ENCODE data around the gene BBOF1.
"Not testable (repeated sequence)": the region's sequence is repeated elsewhere in the genome, so short reads cannot be mapped to it uniquely, and the experiment has no call there.

Gene BBOF1

DNA sequence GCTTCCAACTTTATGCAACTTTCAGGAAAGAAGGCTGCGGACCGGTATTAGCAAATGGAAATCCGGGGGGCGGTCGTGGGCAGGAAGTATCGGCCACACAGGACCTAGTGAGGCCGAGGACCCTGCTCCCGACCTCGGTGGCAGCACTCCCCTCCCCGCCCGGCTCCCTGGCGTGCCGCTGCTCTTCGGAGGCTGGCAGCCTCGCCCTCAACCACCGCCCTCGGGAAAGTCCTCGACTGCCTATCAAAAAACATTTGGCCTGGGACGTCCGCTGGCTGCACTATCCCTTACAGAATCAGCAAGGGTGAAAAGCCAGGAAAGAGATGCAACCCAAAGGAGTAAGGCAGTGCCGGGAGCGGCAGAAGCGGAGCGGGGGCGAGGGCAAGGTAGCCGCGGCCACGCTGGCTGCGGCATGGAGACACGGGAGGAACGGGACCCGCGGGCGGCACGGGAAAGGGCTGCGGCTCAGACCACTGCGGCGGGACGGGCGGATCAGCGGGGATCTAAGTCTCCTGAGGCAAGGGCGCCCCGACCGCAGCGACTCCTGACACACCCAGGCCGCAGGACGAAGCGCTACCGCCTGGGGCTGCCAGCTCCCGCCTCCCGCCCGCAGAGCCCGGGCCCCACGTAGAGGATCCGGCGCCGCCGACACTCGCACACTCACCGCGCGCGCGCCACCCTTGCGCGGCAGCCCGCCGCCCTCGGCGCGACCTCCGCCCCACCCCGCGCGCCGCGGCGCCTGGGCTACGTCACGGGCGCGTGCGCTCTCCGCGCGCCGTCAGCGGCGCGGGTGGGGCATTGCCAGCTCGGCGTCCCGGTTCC lies at the start of gene BBOF1, which contains the start of gene ENTPD5:
BBOF1 (plus strand) TSS at position 764 of the 822 bp plus-strand sequence. CDS start 130 bp downstream, outside the sequence.
ENTPD5 (minus strand) TSS at position 703 of the 822 bp plus-strand sequence. CDS start 31,186 bp downstream, outside the sequence.
- peak; percentile 55 for DNase-seq (ENCODE audit: low read depth, low spot score)

DNA sequence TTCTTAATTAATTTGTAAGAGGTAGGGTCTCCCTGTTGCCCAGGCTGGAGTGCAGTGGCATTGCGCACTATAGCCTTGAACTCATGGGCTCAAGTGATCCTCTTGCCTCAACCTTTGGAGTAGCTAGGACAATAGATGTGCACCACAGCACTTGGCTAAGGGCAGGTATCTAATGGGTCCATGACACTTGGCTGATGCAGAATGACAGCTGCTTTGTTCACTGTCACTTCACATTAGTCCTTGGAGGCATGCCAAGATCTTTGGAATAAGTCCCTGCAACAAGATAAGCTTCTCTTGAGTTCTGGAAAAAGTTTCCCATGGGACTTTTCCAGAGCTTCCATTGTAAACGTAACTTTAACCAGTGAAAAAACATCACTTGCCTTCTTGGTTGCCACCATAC lies 45.7 kb upstream of the BBOF1 start:
- DNase-seq (ENCODE audit: low read depth, low spot score) = no peak

GRCh38 chr14:73976125-73976524 lies 43.0 kb upstream of the BBOF1 start:
- DNase-seq (ENCODE audit: low read depth, low spot score) = no peak

GRCh38 chr14:73977896-73978295 lies 41.3 kb upstream of the BBOF1 start:
- DNase-seq (ENCODE audit: low read depth, low spot score) = peak; percentile 26

DNA sequence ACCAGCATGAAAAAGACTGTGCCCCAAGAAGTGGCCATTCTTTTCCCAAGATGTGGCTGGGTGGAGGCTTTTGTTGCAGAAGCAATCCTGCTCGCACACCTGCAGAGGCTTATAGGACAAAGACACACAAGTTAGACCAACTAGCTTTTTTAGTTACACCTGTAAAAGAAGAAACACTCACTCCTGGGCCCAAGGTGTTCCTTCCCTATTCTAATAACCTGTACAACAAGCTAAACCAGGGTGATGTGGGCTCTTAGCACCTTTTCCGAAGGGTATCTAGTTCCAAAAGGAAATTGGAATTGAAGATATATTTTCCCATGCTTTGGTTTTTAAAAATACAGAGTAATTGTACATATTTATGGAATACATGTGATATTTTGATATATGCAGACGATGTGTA lies 31.1 kb upstream of the BBOF1 start:
- DNase-seq (ENCODE audit: low read depth, low spot score) = no peak

GRCh38 chr14:73988656-73989055 lies 30.5 kb upstream of the BBOF1 start:
- not testable (repeated sequence) for DNase-seq (ENCODE audit: low read depth, low spot score)

- DNase-seq (ENCODE audit: low read depth, low spot score) = no peak
These were observed 28.1 kb upstream of the BBOF1 start for GRCh38 chr14:73991092-73991491.

DNA sequence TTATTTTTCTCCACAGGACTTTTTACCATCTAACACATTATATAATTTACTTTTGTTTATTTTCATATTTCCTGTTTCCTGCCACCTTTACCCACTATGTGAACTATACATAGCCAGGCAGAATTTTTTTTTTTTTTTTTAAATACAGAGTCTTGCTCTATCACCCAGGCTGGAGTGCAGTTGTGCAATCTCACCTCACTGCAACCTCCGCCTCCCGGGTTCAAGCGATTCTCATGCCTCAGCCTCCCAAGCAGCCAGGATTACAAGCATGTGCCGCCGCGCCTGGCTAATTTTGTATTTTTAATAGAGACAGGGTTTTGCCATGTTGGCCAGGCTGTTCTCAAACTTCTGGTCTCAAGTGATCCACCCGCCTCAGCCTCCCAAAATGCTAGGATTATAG lies 24.2 kb upstream of the BBOF1 start:
- not testable (repeated sequence) for DNase-seq (ENCODE audit: low read depth, low spot score)

- DNase-seq (ENCODE audit: low read depth, low spot score) = no peak
These were observed 23.2 kb upstream of the BBOF1 start for GRCh38 chr14:73995977-73996378.

GRCh38 chr14:73996731-73997107 lies 22.4 kb upstream of the BBOF1 start:
- no peak for DNase-seq (ENCODE audit: low read depth, low spot score)

DNA sequence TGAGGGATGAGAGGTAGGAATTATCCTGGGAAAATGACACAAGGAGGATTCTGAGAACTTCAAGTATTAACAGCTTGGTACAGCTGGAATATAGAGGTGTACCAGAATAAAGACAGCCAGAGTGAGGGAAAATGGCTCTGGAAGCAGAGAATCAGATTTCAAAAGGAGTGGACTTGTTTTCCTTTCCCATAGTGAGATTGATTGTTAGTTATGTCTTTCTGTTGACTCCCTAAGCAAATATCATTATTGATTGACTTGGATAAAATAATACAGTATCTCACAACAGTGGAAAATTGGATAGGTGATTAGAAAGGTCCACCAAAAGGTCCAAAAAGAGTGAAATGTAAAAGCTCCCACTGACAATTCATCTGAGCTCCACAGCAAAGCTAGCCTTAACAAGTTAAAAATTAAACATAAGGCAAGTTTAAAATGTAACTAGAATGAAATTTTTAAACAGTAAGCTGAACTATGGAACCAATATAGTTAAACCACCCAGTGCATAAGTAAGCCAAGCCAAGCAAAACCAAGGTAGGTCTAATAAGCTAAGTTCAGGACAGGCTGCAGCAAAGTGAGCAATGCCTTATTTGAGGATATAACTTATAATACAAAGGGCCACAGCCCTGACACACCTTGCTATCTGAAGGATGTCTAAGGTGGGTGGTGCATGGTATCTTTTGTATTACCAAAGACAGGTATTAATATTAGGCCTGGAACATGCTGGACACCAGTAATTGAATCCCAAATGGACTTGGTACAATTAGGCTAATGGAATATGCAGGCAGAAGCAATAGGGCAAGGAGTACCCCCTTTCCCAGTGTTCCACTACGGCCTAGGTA lies 21.8 kb upstream of the BBOF1 start:
- DNase-seq (ENCODE audit: low read depth, low spot score) = no peak

DNA sequence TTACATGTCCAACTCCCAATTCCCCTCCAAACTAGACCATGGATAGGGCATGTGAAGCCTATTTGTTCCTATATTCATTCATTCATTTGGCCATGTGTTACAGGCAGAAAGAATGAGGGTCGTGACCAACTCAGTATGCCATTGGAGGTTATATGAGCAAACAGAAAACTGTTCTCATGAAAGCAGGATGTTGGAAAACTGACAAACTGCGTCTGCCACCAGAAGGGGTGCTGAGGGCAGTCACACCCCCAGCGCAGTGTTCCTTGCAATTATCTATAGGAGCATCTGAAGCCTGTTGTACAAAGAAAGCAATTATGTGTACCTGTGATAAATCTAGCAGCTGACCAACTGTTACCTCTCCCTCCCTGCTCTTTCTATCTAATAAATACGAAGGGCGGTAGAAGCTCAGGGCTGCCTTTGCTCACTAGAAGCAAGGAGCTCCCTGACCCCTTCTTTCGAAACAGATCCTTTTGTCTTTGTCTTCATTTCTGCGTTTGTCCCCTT lies 21.2 kb upstream of the BBOF1 start:
- DNase-seq (ENCODE audit: low read depth, low spot score) = no peak

- DNase-seq (ENCODE audit: low read depth, low spot score) = no peak
These were observed 20.4 kb upstream of the BBOF1 start for GRCh38 chr14:73998726-73999125.

- DNase-seq (ENCODE audit: low read depth, low spot score) = not testable (repeated sequence)
These were observed 13.5 kb upstream of the BBOF1 start for GRCh38 chr14:74005664-74006063.

DNA sequence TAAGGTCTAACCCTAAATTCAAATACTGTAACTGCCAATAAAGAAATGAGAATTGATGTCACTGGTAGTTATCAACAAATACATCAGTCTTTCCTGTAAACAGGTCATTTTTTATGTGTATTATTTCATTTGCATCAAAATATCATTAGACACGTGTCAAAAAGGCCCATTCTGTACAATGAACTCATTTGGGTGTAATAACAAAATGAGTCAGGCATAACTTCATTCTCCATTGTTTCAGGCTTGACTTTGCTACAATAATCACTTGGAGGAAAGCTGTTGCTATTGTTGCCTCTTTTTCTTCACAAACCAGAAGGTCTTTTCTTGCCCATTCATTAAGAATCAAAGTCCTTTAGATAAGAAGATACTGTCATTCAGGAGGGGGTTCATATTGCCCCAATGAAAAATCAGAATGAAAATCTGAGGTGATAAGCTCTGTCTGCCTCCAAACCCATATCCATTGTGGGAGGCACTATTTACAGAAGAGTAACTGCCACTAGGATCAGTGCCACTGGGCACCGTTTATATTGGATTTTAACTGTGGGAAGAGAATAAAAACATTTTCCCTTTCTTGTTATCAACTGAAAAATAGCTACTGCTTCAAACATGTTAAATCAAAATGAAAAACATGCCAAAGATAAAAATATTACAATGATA lies 10.2 kb upstream of the BBOF1 start:
- no peak for DNase-seq (ENCODE audit: low read depth, low spot score)

- no peak for DNase-seq (ENCODE audit: low read depth, low spot score)
These were observed 4.8 kb upstream of the BBOF1 start for GRCh38 chr14:74014299-74014698.

DNA sequence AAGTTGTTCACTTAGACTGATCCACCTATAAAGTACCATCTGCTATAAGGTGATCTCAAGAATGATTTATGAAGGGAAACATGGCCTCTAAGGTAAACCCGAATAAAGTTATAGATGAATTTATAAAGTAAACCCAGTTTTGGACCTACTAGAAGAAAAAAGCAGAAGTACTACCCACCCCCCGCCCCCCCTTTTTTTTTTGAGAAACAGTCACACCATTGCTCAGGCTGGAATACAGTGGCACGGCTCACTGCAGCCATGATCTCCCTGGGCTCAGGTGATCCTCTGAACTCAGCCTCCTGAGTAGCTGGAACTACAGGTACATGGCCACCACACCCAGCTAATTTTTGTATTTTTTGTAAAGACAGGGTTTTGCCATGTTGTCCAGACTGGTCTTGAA lies 4.0 kb upstream of the BBOF1 start:
- DNase-seq (ENCODE audit: low read depth, low spot score) = no peak

DNA sequence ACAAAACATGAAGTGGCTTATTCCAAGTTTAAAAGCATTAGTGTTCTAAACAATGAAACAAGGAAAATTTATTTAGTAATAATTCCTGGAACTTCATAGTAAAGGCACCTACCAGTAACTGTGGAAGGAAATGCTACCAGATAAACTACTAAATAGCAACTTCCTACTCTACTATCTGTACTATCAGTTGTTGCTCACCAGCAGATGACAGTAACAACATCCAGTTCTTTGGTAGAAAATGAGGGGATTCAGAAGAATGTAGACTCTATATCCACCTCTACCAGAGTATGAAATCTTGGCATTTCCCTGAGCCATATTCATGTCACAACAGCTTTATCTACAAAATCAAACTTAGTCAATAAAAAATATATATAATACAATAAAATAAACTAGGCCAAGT lies 3.2 kb upstream of the BBOF1 start:
- DNase-seq (ENCODE audit: low read depth, low spot score) = no peak

DNA sequence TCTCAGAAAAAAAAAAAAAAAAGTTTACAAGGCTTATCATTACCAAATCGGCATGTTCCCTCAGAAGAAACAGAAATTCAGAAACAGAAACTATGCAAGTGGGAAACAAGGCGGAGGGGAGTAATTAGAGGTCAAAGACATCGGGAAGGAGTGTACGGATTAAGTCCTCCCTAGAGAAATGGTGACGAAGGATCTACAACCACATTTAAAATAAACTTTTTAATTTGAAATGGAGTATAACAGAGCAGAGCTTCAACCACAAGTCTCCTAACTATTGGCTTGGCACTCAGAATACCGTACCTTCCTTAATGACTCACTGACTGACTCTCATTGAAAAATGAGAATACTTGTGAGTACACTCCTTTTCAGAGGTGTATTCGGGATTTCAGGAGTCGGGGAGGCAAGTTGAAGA lies 969 bp upstream of the BBOF1 start:
- peak; percentile 24 for DNase-seq (ENCODE audit: low read depth, low spot score)

GRCh38 chr14:74019408-74020137 lies 424 bp downstream of the BBOF1 start:
- no peak for DNase-seq (ENCODE audit: low read depth, low spot score)

DNA sequence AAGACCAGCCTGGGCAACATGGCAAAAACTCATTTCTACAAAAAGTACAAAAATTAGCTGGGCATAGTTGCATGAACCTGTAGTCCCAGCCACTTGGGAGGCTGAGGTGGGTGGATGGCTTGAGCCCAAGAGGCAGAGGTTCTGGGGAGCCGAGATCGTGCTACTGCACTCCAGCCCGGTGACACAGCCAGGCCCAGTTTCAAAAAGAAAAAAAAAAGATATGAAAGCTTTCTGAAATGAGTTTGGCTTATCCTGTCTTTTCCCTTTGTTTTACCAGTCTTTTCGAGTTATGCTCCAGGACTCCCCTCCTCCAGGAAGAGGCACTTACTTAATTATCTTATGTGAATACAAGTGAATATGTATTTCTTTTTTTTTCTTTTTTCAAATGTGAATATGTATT lies 3.2 kb downstream of the BBOF1 start:
- DNase-seq (ENCODE audit: low read depth, low spot score) = no peak
